Renal cortical epithelial cell (primary cell): Measurements from ENCODE around the gene HERPUD1. TPM values are rescaled to one million over a fixed set of nuclear protein-coding genes. Genes with fewer than 3 reads are reported as not detected.
"Not testable (repeated sequence)": the region's sequence is repeated elsewhere in the genome, so short reads cannot be mapped to it uniquely, and the experiment has no call there.

Experiments
- DNase-seq: peaks from one replicate; pipeline ENCODE4 v3.0.0-alpha.2; 2011; ENCODE audit warnings: low read depth
- total RNA-seq: library from RNA; depleted of rRNA; stranded (reverse); fragments of >200 nt; gene quantifications from 2 replicates; pipeline ENCODE4 v1.2.3, GENCODE V29; 2014

HERPUD1 gene
- 87.0 and 252 TPM in 2 replicates for total RNA-seq

GRCh38 chr16:56931892-56932720 is at the start of gene HERPUD1:
TSS of gene HERPUD1 (plus strand) at chr16:56932142. CDS start at chr16:56932245, 103 bp downstream.
- DNase-seq = peak; percentile 90

- no peak for DNase-seq
Observed at GRCh38 chr16:56883586-56883985, 48.4 kb upstream of the HERPUD1 start.

- DNase-seq = no peak
Observed at GRCh38 chr16:56884026-56884582, 47.8 kb upstream of the HERPUD1 start.

- not testable (repeated sequence) for DNase-seq
Observed at GRCh38 chr16:56884929-56885328, 47.0 kb upstream of the HERPUD1 start.

GRCh38 chr16:56885446-56886162 is 46.3 kb upstream of the HERPUD1 start:
- DNase-seq = no peak

GRCh38 chr16:56886296-56886695 is 45.6 kb upstream of the HERPUD1 start:
- DNase-seq = no peak

- no peak for DNase-seq
Observed at GRCh38 chr16:56886826-56887225, 45.1 kb upstream of the HERPUD1 start.

- no peak for DNase-seq
Observed at GRCh38 chr16:56888806-56889205, 43.1 kb upstream of the HERPUD1 start.

- DNase-seq = no peak
Observed at GRCh38 chr16:56889206-56889605, 42.7 kb upstream of the HERPUD1 start.

- no peak for DNase-seq
Observed at GRCh38 chr16:56891685-56892084, 40.3 kb upstream of the HERPUD1 start.

GRCh38 chr16:56892705-56893104 is 39.2 kb upstream of the HERPUD1 start:
- no peak for DNase-seq

GRCh38 chr16:56894331-56894917 is 37.5 kb upstream of the HERPUD1 start:
- DNase-seq = no peak

GRCh38 chr16:56895813-56896212 is 36.1 kb upstream of the HERPUD1 start:
- no peak for DNase-seq

- DNase-seq = no peak
Observed at GRCh38 chr16:56896244-56896643, 35.7 kb upstream of the HERPUD1 start.

GRCh38 chr16:56897026-56897799 is 34.7 kb upstream of the HERPUD1 start:
- DNase-seq = no peak

GRCh38 chr16:56898847-56899246 is 33.1 kb upstream of the HERPUD1 start:
- no peak for DNase-seq

GRCh38 chr16:56903866-56904265 is 28.1 kb upstream of the HERPUD1 start:
- no peak for DNase-seq

- no peak for DNase-seq
Observed at GRCh38 chr16:56907401-56907800, 24.5 kb upstream of the HERPUD1 start.

GRCh38 chr16:56909527-56909979 is 22.4 kb upstream of the HERPUD1 start:
- DNase-seq = no peak

GRCh38 chr16:56910112-56910511 is 21.8 kb upstream of the HERPUD1 start:
- no peak for DNase-seq
